H1 (cell line): ENCODE results near the gene CRTAP. TPM values are rescaled to one million over a fixed set of nuclear protein-coding genes. Genes with fewer than 3 reads are reported as not detected.

Experiments
- CBX5 ChIP-seq: fragments of 300-800, 300-1000 bp; sonication (generic); IDR thresholded peaks from 2 replicates; pipeline ENCODE4 v1.7.1; 2016; ENCODE audit warnings: antibody characterized with exemption, low read length, low read depth
- EGR1 ChIP-seq: IDR thresholded peaks from 2 replicates; pipeline ENCODE4 v1.6.1; 2011; ENCODE audit warnings: low read depth, low read length, borderline replicate concordance
- JUND ChIP-seq: IDR thresholded peaks from 2 replicates; pipeline ENCODE4 v1.6.1; 2011; ENCODE audit warnings: mild to moderate bottlenecking, improper control_type of control experiment, low read length
- RAD21 ChIP-seq, 2 experiments: IDR thresholded peaks in 1 of 2; conservative IDR thresholded peaks in 1 of 2; 2 replicates each; pipeline ENCODE4 v1.6.1; 2011; ENCODE audit warnings: low read depth in 2 of 2, low read length in 2 of 2, improper control_type of control experiment in 1 of 2, inconsistent platforms in 1 of 2, mild to moderate bottlenecking in 1 of 2, moderate library complexity in 1 of 2
- SAP30 ChIP-seq: fragments of 300-600 bp; sonication (generic); IDR thresholded peaks from 2 replicates; pipeline ENCODE4 v1.7.1; 2012; ENCODE audit warnings: low read length, moderate library complexity, mild to moderate bottlenecking, inconsistent platforms; ENCODE audit not compliant: insufficient read depth, insufficient replicate concordance
- SIX5 ChIP-seq: IDR thresholded peaks from 2 replicates; pipeline ENCODE4 v1.6.1; 2011; ENCODE audit warnings: mild to moderate bottlenecking, low read depth, low read length
- YY1 ChIP-seq: IDR thresholded peaks from 2 replicates; pipeline ENCODE4 v1.6.1; 2011; ENCODE audit warnings: low read depth, mild to moderate bottlenecking, low read length
- ZNF274 ChIP-seq: IDR thresholded peaks from 2 replicates; pipeline ENCODE4 v1.7.0; 2012; ENCODE audit warnings: low read length, borderline replicate concordance; ENCODE audit errors: extremely low read depth
- polyA plus RNA-seq, 7 experiments: library from polyadenylated mRNA; depleted of rRNA in 3 of 7; stranded (reverse) in 5 of 7; unstranded in 2 of 7; fragments of >200 nt in 5 of 7; fragments of 200-250 nt in 2 of 7; gene quantifications; 1 replicate in 5 of 7; 2 replicates in 1 of 7; 4 replicates in 1 of 7; pipeline versions ENCODE4 v1.2.1 to v1.2.3, GENCODE V29; 2011 to 2013; ENCODE audit warnings: missing spikeins in 2 of 7, mixed read lengths in 2 of 7
- total RNA-seq: library from RNA; stranded (reverse); fragmentation: NEBNext Ultra II Directional; extraction: Animal tissue kit (Norgen Biotek cat#: 25700); gene quantifications from 2 replicates; pipeline ENCODE4 v1.2.1, GENCODE V29; 2021

CRTAP gene
- total and polyA plus RNA-seq, 2 of the 8 experiments (the other 6 are each of a cell fraction or from before 2014, with no cell fraction given) = 159 to 188 TPM

- no peak for TF ChIP-seq CBX5
- TF ChIP-seq YY1 = no peak
- TF ChIP-seq EGR1 = no peak
- no peak for TF ChIP-seq SAP30
- no peak for TF ChIP-seq JUND
- no peak for TF ChIP-seq ZNF274
- TF ChIP-seq RAD21 (IDR thresholded peaks at IDR 0.05 in 1 of 2, conservative IDR thresholded peaks at IDR 0.05 in 1 of 2; ENCODE audit: low read depth in 2 of 2, low read length in 2 of 2) = no peak
- no peak for TF ChIP-seq SIX5
These were observed 9.2 kb downstream of the CRTAP start (continued) for GRCh38 chr3:33122991-33123390.
